ENCODE results near the gene CDK3. TPM values are rescaled to one million over a fixed set of nuclear protein-coding genes. Genes with fewer than 3 reads are reported as not detected.

Gene CDK3
- total and polyA plus RNA-seq, 2 of the 4 experiments (the other 2 are of a cell fraction): 0.72 to 8.8 TPM

- peak; percentile 61 for ATAC-seq (ENCODE audit: low read depth)
- in situ Hi-C loops (cut with MboI; ENCODE audit: low sequenced_read_pairs): no loop called here
Measured at GRCh38 chr17:76036497-76037261, 36.0 kb downstream of the CDK3 start.

More at GRCh38 chr17:76036497-76037261, 36.0 kb downstream of the CDK3 start:
- no peak overlapping the region for H2BK15ac ChIP-seq (ENCODE audit: low read depth, low read length)
- H3K23ac ChIP-seq (ENCODE audit: low read depth, low read length): peak overlapping the region; percentile 35; the same call in 1 of the 2 replicates
- 0 out of 2 replicates have a peak, but pooled peaks cover 8% of the 10 kb centered on the region for H4K20me1 ChIP-seq (ENCODE audit: insufficient read depth, low read length)
- no peak overlapping the region for H3K4me3 ChIP-seq (ENCODE audit: insufficient read depth, low read depth, low read length)
- dilution Hi-C loops (cut with HindIII; ENCODE audit: low sequenced_read_pairs, unreplicated experiment) (no loop called here), intact Hi-C loops (cut with micrococcal nuclease) (loop anchor here (5.0 kb wide), 1 partner anchor 36 kb away; the partner anchor contains the start of genes GALR2 and SRP68)
- DNase-seq: peak; percentile 17
- no peak overlapping the region for H3K18ac ChIP-seq (ENCODE audit: low read depth, low read length)
- H4K91ac ChIP-seq (ENCODE audit: insufficient read depth, low read depth, low read length): no peak overlapping the region
- no peaks in the 10 kb centered on the region for H3K9me3 ChIP-seq (ENCODE audit: control insufficient read depth, insufficient read depth, low read length)
- WGBS, 2 experiments (ENCODE audit: extremely low coverage in 2 of 2, insufficient read length in 1 of 2): 36% methylated on average over 8 of the region's 22 CpGs; no CpG with 5 or more reads in 1 of the 2 experiments
- H3K36me3 ChIP-seq (ENCODE audit: control insufficient read depth, insufficient read depth, low read length): peaks cover 34% of the 10 kb centered on the region
- POLR2A ChIA-PET (ENCODE audit: unreplicated experiment): interaction anchor here (0.6 kb wide), 1 partner anchor 11 kb away, joined by 3 read pairs; no protein-coding TSS in a partner anchor
- no peak overlapping the region for H4K8ac ChIP-seq (ENCODE audit: low read depth in 2 of 2, low read length in 2 of 2)
- H3K4ac ChIP-seq (ENCODE audit: low read depth, low read length): no peak overlapping the region
- no peak overlapping the region for H3K9ac ChIP-seq (ENCODE audit: low read depth, low read length)
- peak overlapping the region; percentile 37 for H2AFZ ChIP-seq (replicated peaks; ENCODE audit: low read length, poor library complexity)
- no peaks in the 10 kb centered on the region for H3K4me1 ChIP-seq (ENCODE audit: control insufficient read depth, insufficient read depth, low read length)
- no peak for TF ChIP-seq USF2 (IDR thresholded peaks at IDR 0.05; ENCODE audit: low read depth, low read length)
- no peak for TF ChIP-seq CEBPB (IDR thresholded peaks at IDR 0.05; ENCODE audit: low read depth, low read length)
- no peak for TF ChIP-seq RFX5 (IDR thresholded peaks at IDR 0.05; ENCODE audit: low read depth, low read length)
- TF ChIP-seq MAFK (IDR thresholded peaks at IDR 0.05; ENCODE audit: low read depth, low read length): no peak
- TF ChIP-seq FOS (IDR thresholded peaks at IDR 0.05; ENCODE audit: low read depth, low read length): no peak
- no peak for TF ChIP-seq NFE2L2 (IDR thresholded peaks at IDR 0.05; ENCODE audit: low read depth, low read length)
- no peak for TF ChIP-seq CHD1 (IDR thresholded peaks at IDR 0.05; ENCODE audit: low read depth, low read length)
- TF ChIP-seq MAZ (IDR thresholded peaks at IDR 0.05; ENCODE audit: borderline replicate concordance, low read depth, low read length): no peak
- no peak for TF ChIP-seq RCOR1 (IDR thresholded peaks at IDR 0.05; ENCODE audit: insufficient replicate concordance, low read length)
- TF ChIP-seq ELK1 (IDR thresholded peaks at IDR 0.05; ENCODE audit: borderline replicate concordance, low read depth, low read length): no peak
- no peak for TF ChIP-seq MXI1 (IDR thresholded peaks at IDR 0.05; ENCODE audit: borderline replicate concordance, low read depth, low read length)
- no peak overlapping the region for H2BK120ac ChIP-seq (ENCODE audit: low read depth, low read length)
- H2AK5ac ChIP-seq (ENCODE audit: low read depth, low read length): no peak overlapping the region
- no TSS peak for BruUV-seq (replicated peaks)
- no peak overlapping the region for H2BK20ac ChIP-seq (ENCODE audit: low read depth, low read length)
- H3K27me3 ChIP-seq (ENCODE audit: control insufficient read depth, insufficient read depth, low read length): no peaks in the 10 kb centered on the region
- H3K14ac ChIP-seq (replicated peaks; ENCODE audit: low read depth, low read length): no peak overlapping the region
- no peak overlapping the region for H2BK5ac ChIP-seq (ENCODE audit: low read depth, low read length, poor library complexity, severe bottlenecking)
- CTCF ChIA-PET: no interaction called here
- no peak overlapping the region for H3K56ac ChIP-seq (ENCODE audit: extremely low read depth, insufficient read depth, low read length)
- no peak overlapping the region for H4K5ac ChIP-seq (ENCODE audit: low read depth, low read length)
- no peak overlapping the region for H3K4me2 ChIP-seq (ENCODE audit: low read depth, low read length)
- no peaks in the 10 kb centered on the region; a peak in 1 of 4 replicates for H3K79me1 ChIP-seq (ENCODE audit: low read depth in 1 of 2, low read length in 2 of 2)
- peaks cover 5% of the 10 kb centered on the region; the same call in 1 of the 2 replicates for H3K9me1 ChIP-seq (ENCODE audit: insufficient read depth, low read length)
- peak overlapping the region; percentile 9 for H2AK9ac ChIP-seq (replicated peaks; ENCODE audit: low read depth, low read length, poor library complexity)
- no peak overlapping the region for H3K27ac ChIP-seq (ENCODE audit: insufficient read depth, low read length)

Data from IMR-90 (cell line).